ENCODE results near the gene TLL2. TPM values are rescaled to one million over a fixed set of nuclear protein-coding genes. Genes with fewer than 3 reads are reported as not detected.

The TLL2 gene
- total RNA-seq, 1 donor from 2014 or later, result 2.8 TPM

- Histone ChIP-seq H3K36me3 (ENCODE audit: control insufficient read depth, insufficient read depth, low read length) (no peaks in the 10 kb centered on the region), H3K4me3 (ENCODE audit: low read depth, low read length) (no peak overlapping the region), H3K27me3 (ENCODE audit: control insufficient read depth, insufficient read depth, low read length) (no peaks in the 10 kb centered on the region)
- TF ChIP-seq CTCF (IDR thresholded peaks at IDR 0.05; ENCODE audit: insufficient read depth, low read length, poor library complexity, severe bottlenecking), result no peak
- no peak for DNase-seq (ENCODE audit: low read depth)
Measured at GRCh38 chr10:96365571-96365970, 148.2 kb downstream of the TLL2 start.

- Histone ChIP-seq H3K4me3 (ENCODE audit: low read depth, low read length) (no peak overlapping the region), H3K36me3 (ENCODE audit: control insufficient read depth, insufficient read depth, low read length) (no peaks in the 10 kb centered on the region), H3K27me3 (ENCODE audit: control insufficient read depth, insufficient read depth, low read length) (peaks cover 7% of the 10 kb centered on the region)
- TF ChIP-seq CTCF (IDR thresholded peaks at IDR 0.05; ENCODE audit: insufficient read depth, low read length, poor library complexity, severe bottlenecking), result no peak
- DNase-seq (ENCODE audit: low read depth), result no peak
Measured at GRCh38 chr10:96360766-96361165, 153.0 kb downstream of the TLL2 start.

GRCh38 chr10:96360331-96360730 is 153.4 kb downstream of the TLL2 start:
- no peaks in the 10 kb centered on the region for H3K36me3 ChIP-seq (ENCODE audit: control insufficient read depth, insufficient read depth, low read length)
- H3K27me3 ChIP-seq (ENCODE audit: control insufficient read depth, insufficient read depth, low read length), result peaks cover 7% of the 10 kb centered on the region
- no peak for DNase-seq (ENCODE audit: low read depth)
- TF ChIP-seq CTCF (IDR thresholded peaks at IDR 0.05; ENCODE audit: insufficient read depth, low read length, poor library complexity, severe bottlenecking), result no peak
- H3K4me3 ChIP-seq (ENCODE audit: low read depth, low read length), result no peak overlapping the region

- no peak for TF ChIP-seq CTCF (IDR thresholded peaks at IDR 0.05; ENCODE audit: insufficient read depth, low read length, poor library complexity, severe bottlenecking)
- H3K27me3 ChIP-seq (ENCODE audit: control insufficient read depth, insufficient read depth, low read length), result peaks cover 7% of the 10 kb centered on the region
- DNase-seq (ENCODE audit: low read depth), result no peak
Measured at GRCh38 chr10:96359616-96360015, 154.1 kb downstream of the TLL2 start.

GRCh38 chr10:96358851-96359540 is 154.7 kb downstream of the TLL2 start, which contains the start of gene OPALIN:
TSS of gene OPALIN (minus strand) at chr10:96359002. CDS start at chr10:96358896, 106 bp downstream.
- Histone ChIP-seq H3K4me3 (ENCODE audit: low read depth, low read length) (no peak within 1 kb of the TSS), H3K27me3 (ENCODE audit: control insufficient read depth, insufficient read depth, low read length) (peaks cover 7% of the 10 kb centered on the region), H3K36me3 (ENCODE audit: control insufficient read depth, insufficient read depth, low read length) (no peaks in the 10 kb centered on the region)
- no peak for TF ChIP-seq CTCF (IDR thresholded peaks at IDR 0.05; ENCODE audit: insufficient read depth, low read length, poor library complexity, severe bottlenecking)
- no peak for DNase-seq (ENCODE audit: low read depth)

More at GRCh38 chr10:96359616-96360015, 154.1 kb downstream of the TLL2 start:
- Histone ChIP-seq H3K36me3 (ENCODE audit: control insufficient read depth, insufficient read depth, low read length) (no peaks in the 10 kb centered on the region), H3K4me3 (ENCODE audit: low read depth, low read length) (no peak overlapping the region)
